ENCODE measurements around the gene ESRRB. TPM values are rescaled to one million over a fixed set of nuclear protein-coding genes. Genes with fewer than 3 reads are reported as not detected.

The ESRRB gene
- total and polyA plus RNA-seq, 2 experiments from 2014 or later = 0.13 TPM; not detected in 1

DNA sequence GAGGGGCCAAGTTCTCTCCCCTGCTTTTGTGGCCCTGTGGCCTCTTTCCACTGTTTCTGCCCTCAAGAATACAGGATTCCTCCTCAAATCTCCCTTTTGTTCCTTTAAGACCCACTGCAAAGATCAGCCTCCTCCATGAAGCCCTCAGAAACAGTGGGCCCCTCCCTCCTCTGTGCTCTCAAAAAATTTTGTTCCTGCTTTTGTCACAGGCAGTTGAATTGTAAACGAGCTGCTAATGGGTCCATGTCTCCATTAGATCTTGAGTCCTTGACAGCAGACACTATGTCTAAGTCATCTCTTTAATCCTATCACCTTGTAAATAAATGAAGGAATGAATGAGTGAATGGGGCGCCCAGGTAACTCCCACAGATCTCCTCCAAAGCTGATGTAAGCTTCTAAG is 175.2 kb downstream of the ESRRB start:
- DNase-seq (ENCODE audit: low spot score) = no peak
- TF ChIP-seq, protein P1, sequence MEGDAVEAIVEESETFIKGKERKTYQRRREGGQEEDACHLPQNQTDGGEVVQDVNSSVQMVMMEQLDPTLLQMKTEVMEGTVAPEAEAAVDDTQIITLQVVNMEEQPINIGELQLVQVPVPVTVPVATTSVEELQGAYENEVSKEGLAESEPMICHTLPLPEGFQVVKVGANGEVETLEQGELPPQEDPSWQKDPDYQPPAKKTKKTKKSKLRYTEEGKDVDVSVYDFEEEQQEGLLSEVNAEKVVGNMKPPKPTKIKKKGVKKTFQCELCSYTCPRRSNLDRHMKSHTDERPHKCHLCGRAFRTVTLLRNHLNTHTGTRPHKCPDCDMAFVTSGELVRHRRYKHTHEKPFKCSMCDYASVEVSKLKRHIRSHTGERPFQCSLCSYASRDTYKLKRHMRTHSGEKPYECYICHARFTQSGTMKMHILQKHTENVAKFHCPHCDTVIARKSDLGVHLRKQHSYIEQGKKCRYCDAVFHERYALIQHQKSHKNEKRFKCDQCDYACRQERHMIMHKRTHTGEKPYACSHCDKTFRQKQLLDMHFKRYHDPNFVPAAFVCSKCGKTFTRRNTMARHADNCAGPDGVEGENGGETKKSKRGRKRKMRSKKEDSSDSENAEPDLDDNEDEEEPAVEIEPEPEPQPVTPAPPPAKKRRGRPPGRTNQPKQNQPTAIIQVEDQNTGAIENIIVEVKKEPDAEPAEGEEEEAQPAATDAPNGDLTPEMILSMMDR (IDR thresholded peaks at IDR 0.05; ENCODE audit: poor library complexity) = no peak
- TF ChIP-seq EZH2phosphoT487 (IDR thresholded peaks at IDR 0.05; ENCODE audit: low read depth, severe bottlenecking, unreplicated experiment) (no peak), EZH2 (IDR thresholded peaks at IDR 0.05; ENCODE audit: borderline replicate concordance) (no peak)
- Histone ChIP-seq H3K4me3 (no peak overlapping the region), H3K36me3 (replicated peaks; ENCODE audit: insufficient read depth, low read depth) (no peaks in the 10 kb centered on the region), H2AFZ (no peak overlapping the region), H3K4me1 (ENCODE audit: insufficient read depth) (no peaks in the 10 kb centered on the region), H3K9me2 (replicated peaks; ENCODE audit: insufficient read depth) (no peaks in the 10 kb centered on the region), H3K4me2 (no peak overlapping the region), H3K9me3 (ENCODE audit: low read depth) (no peaks in the 10 kb centered on the region), H3K79me2 (no peaks in the 10 kb centered on the region), H3K27me3 (no peaks in the 10 kb centered on the region), H3K27ac (no peak overlapping the region), H4K20me1 (ENCODE audit: insufficient read depth, poor library complexity, severe bottlenecking) (no peaks in the 10 kb centered on the region)
- 51% methylated on average over 2 of the region's 2 CpGs for WGBS (ENCODE audit: low lambda C conversion rate, missing lambda C conversion rate)

Other genes with a start within 250 kb of the ESRRB start
- gene GPATCH2L, start 224.2 kb upstream of the ESRRB start, total RNA-seq = 52.9 and 60.5 TPM in 2 replicates
- gene GPATCH2L, start 224.2 kb upstream of the ESRRB start, polyA plus RNA-seq = 16.1 and 21.4 TPM in 2 replicates